Thoracic aorta (tissue), 2 donors: Measurements from ENCODE around the gene APBA2. TPM values are rescaled to one million over a fixed set of nuclear protein-coding genes. Genes with fewer than 3 reads are reported as not detected.

Source experiments
- ATAC-seq: fragments of 150-250 bp; one replicate; pipeline ENCODE4 v1.8.0; 2017; ENCODE audit warnings: low read depth; ENCODE audit not compliant: insufficient number of reproducible peaks, low FRiP score
- DNase-seq: peaks from one replicate; pipeline ENCODE4 v3.0.0-alpha.2; 2020; ENCODE audit warnings: low spot score
- H3K27ac ChIP-seq, 2 donors: fragments of 200-600 bp; sonication (generic); 1 replicate in 1 of 2; 2 replicates in 1 of 2; pipeline ENCODE4 v1.5.1; 2016; ENCODE audit warnings: mild to moderate bottlenecking in 2 of 2, moderate library complexity in 2 of 2
- H3K27me3 ChIP-seq: fragments of 200-600 bp; sonication (generic); replicated peaks from 2 replicates; pipeline ENCODE4 v1.6.0; 2016; ENCODE audit warnings: mild to moderate bottlenecking; ENCODE audit not compliant: insufficient read depth
- H3K36me3 ChIP-seq: fragments of 200-600 bp; sonication (generic); one replicate; pipeline ENCODE4 v1.5.1; 2016
- H3K4me1 ChIP-seq, 2 donors: fragments of 200-600 bp; sonication (generic); 1 replicate in 1 of 2; 2 replicates in 1 of 2; pipeline versions ENCODE4 v1.5.1 to v1.6.0; 2016; ENCODE audit warnings: low read depth in 2 of 2, mild to moderate bottlenecking in 1 of 2; ENCODE audit not compliant: control insufficient read depth in 1 of 2
- H3K4me3 ChIP-seq: fragments of 200-600 bp; sonication (generic); 2 replicates; pipeline ENCODE4 v1.5.1; 2016; ENCODE audit warnings: mild to moderate bottlenecking
- H3K9me3 ChIP-seq: fragments of 200-600 bp; sonication (generic); 2 replicates; pipeline ENCODE4 v1.5.1; 2016
- total RNA-seq, 2 donors: library from RNA; depleted of rRNA; stranded (reverse); fragments of >200 nt; gene quantifications; one replicate each; pipeline versions ENCODE4 v1.1.0 to v1.2.3, GENCODE V29; 2016
- TF ChIP-seq, protein P1 (sequence below): fragments of 200-600 bp; sonication (generic); IDR thresholded peaks from one replicate; pipeline ENCODE4 v1.5.1; 2019; ENCODE audit warnings: antibody characterized with exemption

Gene APBA2
- total RNA-seq, 2 donors from 2014 or later, result 4.9 to 5.6 TPM

DNA sequence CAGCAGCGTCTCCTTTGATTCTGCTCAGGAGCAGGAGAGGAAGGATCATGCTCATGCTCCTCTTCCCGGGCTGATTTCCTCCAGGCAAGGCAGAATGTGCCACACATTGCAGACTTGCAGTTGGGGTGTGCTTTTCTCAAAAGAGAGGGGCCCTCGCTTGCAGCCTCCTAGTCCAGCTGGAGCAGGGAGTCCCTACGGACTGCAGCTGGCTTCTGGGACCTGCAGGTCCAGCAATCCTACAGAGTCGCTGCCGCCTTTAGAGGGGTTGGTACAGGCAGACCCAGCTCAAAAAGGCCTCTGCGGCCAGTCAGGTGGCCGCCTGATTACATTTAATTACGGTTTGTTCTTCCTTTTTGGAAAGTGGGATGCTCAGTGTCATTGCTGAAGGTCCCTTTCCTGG lies 210.0 kb downstream of the APBA2 start:
- TF ChIP-seq, protein P1, sequence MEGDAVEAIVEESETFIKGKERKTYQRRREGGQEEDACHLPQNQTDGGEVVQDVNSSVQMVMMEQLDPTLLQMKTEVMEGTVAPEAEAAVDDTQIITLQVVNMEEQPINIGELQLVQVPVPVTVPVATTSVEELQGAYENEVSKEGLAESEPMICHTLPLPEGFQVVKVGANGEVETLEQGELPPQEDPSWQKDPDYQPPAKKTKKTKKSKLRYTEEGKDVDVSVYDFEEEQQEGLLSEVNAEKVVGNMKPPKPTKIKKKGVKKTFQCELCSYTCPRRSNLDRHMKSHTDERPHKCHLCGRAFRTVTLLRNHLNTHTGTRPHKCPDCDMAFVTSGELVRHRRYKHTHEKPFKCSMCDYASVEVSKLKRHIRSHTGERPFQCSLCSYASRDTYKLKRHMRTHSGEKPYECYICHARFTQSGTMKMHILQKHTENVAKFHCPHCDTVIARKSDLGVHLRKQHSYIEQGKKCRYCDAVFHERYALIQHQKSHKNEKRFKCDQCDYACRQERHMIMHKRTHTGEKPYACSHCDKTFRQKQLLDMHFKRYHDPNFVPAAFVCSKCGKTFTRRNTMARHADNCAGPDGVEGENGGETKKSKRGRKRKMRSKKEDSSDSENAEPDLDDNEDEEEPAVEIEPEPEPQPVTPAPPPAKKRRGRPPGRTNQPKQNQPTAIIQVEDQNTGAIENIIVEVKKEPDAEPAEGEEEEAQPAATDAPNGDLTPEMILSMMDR, result no peak
- Histone ChIP-seq H3K4me1 (no peaks in the 10 kb centered on the region), H3K27ac (no peak overlapping the region), H3K36me3 (no peaks in the 10 kb centered on the region), H3K4me3 (no peak overlapping the region), H3K9me3 (no peaks in the 10 kb centered on the region), H3K27me3 (no peaks in the 10 kb centered on the region)
- no peak for ATAC-seq
- no peak for DNase-seq

DNA sequence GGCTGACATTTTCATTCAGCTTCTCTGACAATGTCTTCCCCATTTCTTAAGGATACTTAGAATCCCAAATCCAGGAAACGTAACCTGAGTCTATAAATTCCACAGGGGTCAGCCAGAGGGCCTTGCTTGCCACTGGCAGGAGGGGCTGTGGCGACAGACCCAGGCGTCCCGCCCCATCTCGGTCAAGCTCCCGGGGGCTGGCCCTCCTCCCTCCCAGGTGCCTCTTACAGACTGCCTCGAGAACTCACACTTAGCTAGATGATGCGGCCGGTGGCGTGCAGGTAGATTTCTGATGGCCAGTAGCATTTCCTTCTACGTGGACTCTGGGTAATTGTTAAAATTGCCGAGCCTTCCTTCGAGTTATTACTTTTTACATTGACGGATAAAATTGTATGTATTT lies 211.4 kb downstream of the APBA2 start:
- TF ChIP-seq, protein P1, result no peak
- no peaks in the 10 kb centered on the region for H3K9me3 ChIP-seq
- H3K36me3 ChIP-seq, result no peaks in the 10 kb centered on the region
- ATAC-seq (no peak), DNase-seq (no peak)
- no peaks in the 10 kb centered on the region for H3K27me3 ChIP-seq
- no peak overlapping the region for H3K27ac ChIP-seq
- no peak overlapping the region for H3K4me3 ChIP-seq
- no peaks in the 10 kb centered on the region for H3K4me1 ChIP-seq

DNA sequence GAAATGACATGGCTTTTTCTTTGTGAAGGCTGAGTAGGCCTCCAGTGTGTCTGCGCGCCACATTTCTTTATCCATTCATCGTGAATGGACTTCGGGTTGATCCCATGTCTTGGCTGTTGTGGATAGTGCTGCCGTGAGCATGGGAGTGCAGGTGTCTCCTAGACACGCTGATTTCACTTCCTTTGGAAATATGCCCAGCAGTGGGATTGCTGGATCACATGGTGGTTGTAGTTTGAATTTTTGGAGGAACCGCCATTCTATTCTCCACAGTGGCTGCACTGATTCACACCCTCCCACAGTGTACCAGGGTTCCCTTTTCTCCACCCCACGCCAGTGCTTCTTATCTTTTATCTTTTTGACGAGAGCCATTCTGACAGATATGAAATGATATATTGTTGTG lies 212.2 kb downstream of the APBA2 start:
- Histone ChIP-seq H3K4me1 (no peaks in the 10 kb centered on the region), H3K9me3 (no peaks in the 10 kb centered on the region), H3K36me3 (no peaks in the 10 kb centered on the region), H3K27me3 (no peaks in the 10 kb centered on the region), H3K4me3 (no peak overlapping the region), H3K27ac (no peak overlapping the region)
- TF ChIP-seq, protein P1, result no peak
- DNase-seq (no peak), ATAC-seq (no peak)

DNA sequence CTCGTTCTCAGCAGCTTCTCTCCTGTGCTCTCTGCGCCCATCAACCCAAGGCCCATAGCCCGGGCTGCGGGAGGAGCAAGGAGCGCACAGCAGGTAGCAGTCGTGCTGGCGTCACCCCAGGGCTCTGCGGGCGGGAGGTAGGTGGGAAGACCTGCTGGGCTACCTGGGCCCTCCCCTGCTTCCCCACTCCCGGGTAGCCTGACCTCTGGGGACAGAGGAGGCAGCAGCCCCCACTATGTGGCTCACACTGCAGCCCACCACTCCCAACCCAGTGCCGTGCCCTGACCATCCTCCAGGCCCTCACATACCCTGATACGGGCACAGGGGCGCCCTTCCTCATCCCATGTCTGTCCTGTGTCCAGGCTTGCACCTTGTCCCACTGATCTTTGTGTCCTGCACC lies 212.9 kb downstream of the APBA2 start:
- no peak for DNase-seq
- TF ChIP-seq, protein P1, result no peak
- H3K9me3 ChIP-seq, result no peaks in the 10 kb centered on the region
- no peaks in the 10 kb centered on the region for H3K36me3 ChIP-seq
- H3K27me3 ChIP-seq, result no peaks in the 10 kb centered on the region
- no peak for ATAC-seq
- no peaks in the 10 kb centered on the region for H3K4me1 ChIP-seq
- H3K27ac ChIP-seq, result no peak overlapping the region
- no peak overlapping the region for H3K4me3 ChIP-seq

DNA sequence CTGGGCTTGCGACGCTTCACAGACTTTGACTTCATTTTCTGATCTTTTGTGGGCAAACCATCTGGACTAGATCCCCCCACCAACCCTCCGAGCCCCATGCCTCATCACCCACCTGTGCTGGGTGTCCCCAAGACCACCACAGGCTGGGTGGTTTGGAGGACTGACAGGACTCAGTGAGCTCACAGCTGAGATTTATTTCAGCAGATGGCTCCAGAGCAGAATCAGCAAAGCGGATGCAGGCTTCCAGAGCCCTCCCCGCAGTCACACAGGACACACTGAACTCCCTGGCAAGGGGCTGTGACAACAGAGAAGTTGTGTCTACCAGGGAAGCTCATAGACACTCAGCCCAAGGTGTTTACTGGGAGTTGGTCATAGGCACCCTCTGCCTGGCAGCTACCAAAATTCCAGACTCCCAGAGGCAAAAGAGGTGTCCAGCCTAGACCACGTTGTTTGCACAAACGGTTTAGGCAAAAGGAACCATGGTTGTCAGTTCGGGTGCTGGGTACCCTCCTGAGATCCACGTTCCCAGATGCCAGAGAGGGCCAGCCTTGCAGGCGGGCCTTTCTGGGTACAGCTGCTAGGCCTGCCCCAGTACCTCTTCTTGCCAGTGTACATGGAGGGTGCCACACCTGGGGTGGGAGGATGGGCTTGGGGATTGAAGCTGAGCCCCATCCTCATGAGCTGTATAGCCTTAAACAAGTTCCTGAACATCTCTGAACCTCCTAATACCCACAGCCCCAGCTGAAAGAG lies 213.5 kb downstream of the APBA2 start:
- no peaks in the 10 kb centered on the region for H3K4me1 ChIP-seq
- H3K27me3 ChIP-seq, result no peaks in the 10 kb centered on the region
- DNase-seq, result no peak
- H3K9me3 ChIP-seq, result no peaks in the 10 kb centered on the region
- H3K36me3 ChIP-seq, result no peaks in the 10 kb centered on the region
- no peak overlapping the region for H3K4me3 ChIP-seq
- TF ChIP-seq, protein P1, result no peak
- ATAC-seq, result no peak
- no peak overlapping the region for H3K27ac ChIP-seq
